NCI-H524 treated with DMSO at 0.1 percent for 48 hours (cell line): ENCODE results near the gene TCF4.

Experiments used
- DNase-seq: peaks from one replicate; lab custom pipeline; 2025; lab: John Stamatoyannopoulos, UW

The TCF4 gene

DNA sequence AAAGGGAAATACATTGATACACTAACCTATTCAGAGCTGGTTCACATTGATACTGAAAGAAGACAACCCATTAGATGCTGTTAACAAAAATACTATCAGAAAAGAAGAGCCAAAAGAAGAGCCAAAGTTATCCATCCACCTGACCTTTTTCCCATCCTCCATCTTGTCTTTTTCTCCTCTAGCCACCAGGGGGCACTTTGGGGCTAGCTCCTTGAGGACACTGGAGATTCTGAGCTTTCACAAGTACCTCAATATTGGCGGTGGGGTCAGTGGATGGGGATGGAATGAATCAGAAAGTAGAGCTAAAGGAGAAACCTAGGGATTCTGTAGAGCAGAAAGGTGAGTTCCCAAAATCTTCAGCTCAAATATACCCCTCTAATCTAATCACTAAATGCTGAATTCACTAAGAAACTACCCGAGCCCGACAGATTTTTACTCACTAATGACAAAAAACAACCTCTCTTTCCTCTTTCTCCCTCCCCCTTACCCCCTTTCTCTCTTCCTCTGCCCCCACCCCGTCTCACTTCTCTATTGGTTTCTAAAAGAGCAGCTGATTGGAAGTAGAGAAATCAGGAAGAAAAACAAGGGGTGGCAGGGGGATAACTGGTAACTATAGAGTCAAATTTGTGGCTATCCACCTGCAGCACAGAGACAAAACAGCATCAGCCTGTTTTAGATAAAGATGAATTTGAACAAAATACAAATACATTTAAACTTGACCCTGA, 203.3 kb downstream of the TCF4 start:
- DNase-seq: no peak

DNA sequence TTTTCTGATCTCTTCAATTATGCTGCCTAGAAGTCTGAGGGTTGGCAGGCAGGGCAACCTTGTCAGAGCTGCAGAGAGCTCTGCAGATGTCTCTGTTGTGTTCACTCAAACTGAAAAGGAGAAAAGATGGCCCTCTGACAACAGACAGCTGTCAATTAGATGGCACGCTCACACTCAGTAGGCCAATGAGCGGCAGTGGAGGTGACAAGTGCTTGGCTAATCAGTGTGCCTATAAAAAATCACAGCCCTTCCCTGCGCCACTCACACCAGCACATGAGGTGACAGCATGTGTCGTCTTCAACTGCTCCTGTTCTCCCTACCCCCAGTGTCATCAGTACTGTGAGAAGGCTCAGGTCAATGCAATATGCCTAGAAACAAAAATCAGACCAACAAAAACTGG, 203.9 kb downstream of the TCF4 start:
- no peak for DNase-seq

DNA sequence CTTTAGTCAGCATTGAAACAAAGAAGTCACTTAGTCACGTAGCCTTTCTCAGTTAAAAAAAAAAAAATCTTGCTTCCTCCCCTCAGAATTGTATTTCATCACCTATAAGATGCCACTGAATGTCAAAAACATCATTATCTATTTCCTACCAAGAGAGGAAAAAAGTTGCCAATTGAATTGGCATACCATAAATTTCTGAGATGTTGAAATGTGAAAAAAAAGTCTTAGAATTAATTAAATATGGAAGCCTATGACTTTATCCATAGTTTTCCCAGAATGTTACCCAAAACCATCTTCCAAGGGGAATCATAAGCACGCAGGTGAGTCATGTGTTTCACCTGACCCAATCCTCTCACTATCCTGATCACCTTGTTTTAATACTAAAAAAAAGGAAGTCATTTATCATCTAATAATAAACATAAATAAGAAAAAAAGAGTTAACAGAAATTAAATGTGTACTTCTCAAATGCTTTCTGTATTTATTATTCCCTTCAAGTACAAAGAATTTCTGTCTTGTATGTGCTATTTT, 205.7 kb downstream of the TCF4 start:
- no peak for DNase-seq

DNA sequence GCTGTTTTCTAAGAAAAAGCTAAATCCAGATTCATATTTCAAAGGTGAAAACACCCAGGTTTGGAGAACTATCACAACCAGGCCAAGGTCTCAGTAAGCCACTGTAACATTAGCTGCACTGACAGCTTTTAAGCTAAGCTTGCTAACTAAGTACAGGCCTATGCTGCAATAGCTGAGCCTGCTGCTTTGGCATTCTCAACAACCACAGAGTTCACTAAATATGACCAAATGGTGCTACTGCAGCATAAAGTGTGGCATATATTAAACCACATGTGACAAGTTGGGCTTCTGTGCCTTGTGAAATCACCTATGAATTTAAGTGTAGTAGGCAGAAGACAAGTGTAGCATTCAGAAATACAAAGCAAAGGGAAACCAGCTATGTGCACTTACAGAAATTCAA, 206.7 kb downstream of the TCF4 start:
- DNase-seq: no peak

DNA sequence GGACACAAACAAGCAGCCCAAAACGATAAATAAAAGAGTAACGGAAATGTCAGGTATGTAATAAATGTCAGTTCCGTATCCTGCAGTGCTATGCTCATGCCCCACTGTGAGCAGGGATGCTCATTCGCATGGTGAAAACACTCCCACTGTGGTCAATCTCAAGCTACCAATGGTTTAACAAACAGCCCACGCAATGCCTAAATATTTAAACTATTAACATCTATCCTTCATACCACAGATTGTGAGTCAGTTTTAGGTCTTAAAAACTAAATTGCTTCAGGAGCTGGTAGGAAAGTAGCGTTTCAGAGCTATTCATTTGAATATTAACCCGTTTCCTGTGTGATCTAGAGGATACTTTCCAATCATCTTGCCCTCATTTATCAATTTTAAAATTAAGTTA, 207.4 kb downstream of the TCF4 start:
- DNase-seq: no peak

DNA sequence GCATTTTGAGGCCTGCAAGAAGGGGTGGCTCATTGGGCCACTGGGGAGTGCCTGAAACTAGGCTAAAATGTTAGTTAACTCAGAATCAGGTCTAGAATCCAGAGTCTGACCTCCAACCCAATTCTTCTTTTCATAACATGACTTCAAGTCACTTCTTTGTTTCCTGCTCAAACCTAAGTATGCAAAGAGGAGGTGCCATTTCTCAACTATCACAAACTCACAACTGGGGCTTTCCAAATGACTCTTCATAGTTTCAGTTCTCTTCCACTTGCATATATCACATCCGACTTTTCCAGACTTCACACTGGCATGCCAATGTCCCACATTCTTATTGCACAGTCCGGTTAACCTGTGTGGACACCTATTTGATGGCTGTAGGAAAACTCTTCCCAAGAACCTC, 211.6 kb downstream of the TCF4 start:
- DNase-seq: no peak

DNA sequence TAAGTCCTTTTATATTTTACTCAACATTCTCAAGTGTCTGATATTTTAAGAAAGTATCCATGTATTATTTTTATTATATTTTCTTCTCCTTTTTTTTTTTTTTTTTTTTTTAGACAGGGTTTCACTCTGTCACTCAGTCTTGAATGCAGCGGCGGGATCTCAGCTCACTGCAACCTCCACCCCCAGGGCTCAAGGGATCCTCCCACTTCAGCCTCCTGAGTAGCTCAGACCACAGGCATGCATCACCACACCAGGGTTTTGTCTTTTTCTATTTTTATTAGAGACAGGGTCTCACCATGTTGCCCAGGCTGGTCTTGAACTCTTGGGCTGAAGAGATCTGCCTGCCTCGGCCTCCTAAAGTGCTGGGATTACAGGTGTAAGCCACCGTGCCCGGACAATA, 212.1 kb downstream of the TCF4 start:
- DNase-seq: no peak

DNA sequence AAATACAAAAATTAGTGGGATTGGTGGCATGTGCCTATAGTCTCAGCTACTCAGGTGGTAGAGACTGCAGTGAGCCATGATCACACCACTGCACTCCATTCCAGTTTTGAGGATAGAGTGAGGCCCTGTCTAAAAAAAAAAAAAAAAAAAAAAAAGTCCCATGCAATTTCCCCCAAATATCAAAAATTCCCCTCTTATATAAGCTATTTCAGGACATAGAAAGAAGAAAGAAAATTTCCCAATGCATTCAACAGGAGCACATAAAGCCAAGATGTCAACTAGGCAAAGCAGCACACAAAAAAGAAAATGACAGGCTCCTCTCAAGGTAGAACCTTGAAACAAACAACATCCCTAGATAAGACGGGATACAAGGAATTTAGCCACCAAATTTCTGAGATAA, 213.3 kb downstream of the TCF4 start:
- no peak for DNase-seq

DNA sequence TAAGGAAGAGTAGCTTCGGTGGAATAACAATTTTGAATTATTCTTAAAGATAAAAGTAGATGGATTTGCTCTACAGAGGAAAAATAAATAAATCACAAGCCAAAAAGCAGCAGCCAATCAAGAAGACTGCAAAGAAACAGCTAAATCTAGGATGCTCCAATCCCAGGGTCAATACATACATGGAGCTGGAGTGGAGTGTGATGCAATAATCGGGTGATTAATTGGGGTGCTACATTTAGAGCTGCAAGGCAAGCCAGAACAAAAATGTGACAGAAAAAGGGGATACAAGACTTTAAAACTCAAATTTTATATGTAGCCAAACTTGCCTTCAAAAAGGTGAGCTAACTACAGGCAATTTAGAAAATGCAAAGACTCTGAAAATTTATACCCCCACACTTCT, 215.8 kb downstream of the TCF4 start:
- no peak for DNase-seq

DNA sequence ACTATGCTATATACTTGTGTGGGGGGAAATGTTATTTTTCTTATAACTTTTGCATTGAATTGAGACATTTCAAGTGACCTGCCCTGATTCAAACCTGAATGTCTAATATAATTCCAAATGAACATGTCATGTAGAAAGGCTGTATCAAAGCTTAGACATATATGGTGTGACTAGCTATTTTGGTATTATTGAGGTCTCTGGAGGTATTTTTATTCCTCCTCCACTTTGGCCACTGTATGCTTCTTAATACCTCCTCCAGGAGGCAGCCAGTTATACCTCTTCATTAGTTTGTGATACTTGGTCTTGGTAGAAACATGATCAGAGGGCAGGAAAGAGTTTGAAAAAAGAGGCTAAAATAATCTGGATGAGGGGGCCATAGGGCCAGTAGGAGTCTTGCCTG, 217.1 kb downstream of the TCF4 start:
- no peak for DNase-seq

DNA sequence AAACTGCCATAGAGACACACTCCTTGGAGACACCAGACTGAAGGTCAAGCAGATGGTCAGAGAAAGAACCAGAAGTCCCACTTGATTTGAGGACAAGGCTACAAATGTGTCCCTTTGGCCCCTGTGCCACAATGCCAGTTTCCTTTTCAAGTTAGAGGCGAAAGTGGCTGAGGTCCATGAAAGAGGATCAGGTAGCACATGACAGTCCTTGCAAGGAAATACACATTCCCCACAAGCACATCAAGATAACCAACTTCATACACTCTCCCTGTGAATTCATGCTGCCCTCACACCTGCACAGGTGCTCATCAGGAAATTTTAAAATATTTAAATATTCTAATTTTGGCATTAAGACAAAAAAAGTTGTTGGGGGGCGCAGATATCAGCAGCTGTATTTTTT, 218.6 kb downstream of the TCF4 start:
- DNase-seq: no peak

DNA sequence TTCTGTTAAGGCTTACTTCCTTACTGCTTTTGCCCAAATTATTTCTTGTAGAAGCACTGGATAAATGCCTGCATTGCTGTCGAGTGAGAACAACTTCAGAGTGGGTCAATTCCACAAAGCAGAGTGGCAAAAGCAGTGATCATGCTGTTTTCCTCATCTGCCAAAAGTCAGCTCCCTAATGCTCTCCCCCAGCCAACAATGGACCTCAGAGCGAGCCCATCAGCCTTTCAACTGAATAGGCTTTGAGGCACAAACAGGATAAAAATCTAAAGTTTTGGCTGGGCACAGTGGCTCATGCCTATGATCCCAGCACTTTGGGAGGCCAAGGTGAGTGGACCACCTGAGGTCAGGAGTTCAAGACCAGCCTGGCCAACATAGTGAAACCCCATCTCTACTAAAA, 222.7 kb downstream of the TCF4 start:
- DNase-seq: no peak

DNA sequence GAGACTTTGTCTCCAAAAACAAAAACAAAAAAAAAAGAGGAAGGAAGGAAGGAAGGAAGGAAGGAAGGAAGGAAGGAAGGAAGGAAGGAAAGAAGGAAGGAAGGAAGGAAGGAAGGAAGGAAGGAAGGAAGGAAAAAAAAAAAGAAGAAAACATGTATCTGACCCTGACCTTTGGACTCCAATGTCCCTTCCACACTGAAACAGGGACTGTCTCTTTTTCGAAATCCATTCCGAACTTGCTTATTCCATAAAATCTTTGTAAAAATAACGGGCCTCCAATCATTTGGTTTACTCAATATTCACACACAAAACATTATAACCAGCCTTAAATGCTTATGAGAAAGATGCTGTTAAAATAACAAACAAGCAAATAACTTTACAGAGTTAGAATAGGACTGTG, 225.7 kb downstream of the TCF4 start:
- no peak for DNase-seq

DNA sequence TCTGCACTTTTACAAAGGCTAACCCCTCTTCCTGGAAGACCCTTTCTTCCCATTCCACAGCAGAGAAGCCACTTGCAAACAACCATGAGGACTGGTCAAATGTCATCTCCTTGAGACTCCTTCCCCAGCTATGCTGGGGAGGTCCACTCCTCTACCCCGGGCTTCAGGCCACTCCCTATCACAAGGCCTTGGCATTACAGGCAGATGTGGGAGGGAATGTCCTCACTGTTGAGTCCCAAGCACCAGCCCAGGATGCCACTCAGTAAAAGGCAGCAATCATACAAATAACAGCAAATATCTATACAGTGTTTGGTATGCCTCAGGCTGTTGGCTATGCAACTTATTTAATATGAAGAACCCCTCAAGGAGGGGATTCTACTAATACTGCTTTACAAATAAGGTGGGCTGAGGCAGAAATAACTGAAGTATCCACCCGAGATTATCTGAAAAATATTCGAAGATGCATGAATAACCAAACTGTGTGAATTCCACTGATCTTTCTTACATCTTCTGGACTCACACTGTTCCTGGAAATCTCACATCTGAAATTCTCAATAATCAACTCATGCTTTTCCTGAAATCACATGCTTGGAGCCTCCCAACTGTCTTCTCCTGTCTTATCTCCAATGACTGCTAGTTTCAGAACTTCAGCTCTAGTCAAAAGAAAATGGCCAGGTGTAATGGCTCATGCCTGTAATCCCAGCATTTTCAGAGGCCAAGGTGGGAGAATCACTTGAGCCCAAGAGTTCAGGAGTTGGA, 226.3 kb downstream of the TCF4 start:
- DNase-seq: no peak

DNA sequence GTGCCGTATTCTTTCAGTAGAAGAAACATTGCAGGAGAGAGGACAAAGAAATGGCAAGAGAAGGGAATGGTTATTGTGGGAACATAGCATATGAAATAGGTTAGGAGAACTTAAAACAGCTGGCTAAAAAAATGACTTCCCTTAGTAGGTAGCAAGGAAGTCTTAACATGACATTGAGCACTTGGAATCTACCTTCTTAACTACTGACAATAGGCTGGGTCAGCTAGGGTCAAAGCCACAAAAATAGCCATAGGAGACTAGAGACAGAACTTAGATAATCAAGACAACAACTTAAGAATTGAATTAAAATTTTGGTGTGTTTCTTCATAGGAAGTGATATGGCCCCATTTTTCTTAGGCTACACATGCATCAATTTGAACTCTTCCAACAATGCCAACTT, 227.9 kb downstream of the TCF4 start:
- no peak for DNase-seq

DNA sequence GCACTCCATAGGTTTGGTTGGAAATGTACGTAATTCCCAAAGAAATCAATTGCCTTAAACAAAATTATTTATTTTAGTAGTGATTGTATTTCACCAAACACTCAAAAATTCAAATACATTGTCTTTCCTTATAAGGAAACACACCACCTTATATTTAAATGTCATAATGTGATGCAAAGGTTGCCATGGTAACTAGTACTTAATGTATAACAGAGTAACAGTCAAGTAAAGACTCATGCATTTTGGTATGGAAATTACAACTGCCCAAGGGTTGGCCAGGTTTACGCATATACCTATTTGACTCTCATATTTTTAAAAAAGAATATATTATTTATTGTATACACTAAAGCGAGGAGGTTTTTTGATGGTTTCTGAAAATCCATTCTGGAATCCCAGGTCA, 231.2 kb downstream of the TCF4 start:
- no peak for DNase-seq

DNA sequence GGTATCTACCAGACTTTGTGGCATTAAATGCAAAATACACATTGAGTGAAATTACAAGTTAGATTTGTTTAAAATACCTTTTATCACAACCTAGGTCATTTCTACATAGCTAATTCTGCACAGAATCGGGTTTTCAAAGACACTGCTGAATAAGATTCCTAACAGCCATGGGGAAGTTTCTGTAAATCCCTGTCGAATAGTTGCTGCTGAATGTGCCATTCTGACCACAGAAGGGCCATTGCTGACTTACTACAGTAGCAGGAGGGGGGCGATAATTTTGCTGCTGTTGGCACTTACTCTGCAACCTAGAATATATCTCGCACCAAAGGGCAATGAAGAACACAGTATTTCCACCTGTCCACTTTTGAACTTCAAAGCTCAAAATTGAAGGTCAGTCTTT, 232.8 kb downstream of the TCF4 start:
- DNase-seq: no peak

DNA sequence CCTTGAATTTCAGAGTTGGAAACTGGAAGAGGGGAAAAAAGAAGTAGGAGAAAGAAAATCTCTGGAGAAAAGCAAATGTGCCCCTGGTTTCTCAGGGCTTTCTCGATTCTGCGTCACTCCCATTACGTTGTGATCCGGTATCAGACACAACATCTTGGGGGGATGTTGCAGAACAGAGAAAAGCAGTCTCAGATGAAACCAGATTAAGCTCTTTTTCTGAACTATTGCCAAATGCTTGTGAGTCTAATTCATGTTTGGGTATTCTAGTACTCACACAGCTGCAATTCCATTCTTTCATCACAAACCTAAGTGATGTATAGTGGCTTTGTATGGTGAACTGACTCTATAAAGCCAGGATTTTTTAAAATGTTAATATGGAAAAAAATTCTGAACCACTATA, 233.2 kb downstream of the TCF4 start:
- no peak for DNase-seq

DNA sequence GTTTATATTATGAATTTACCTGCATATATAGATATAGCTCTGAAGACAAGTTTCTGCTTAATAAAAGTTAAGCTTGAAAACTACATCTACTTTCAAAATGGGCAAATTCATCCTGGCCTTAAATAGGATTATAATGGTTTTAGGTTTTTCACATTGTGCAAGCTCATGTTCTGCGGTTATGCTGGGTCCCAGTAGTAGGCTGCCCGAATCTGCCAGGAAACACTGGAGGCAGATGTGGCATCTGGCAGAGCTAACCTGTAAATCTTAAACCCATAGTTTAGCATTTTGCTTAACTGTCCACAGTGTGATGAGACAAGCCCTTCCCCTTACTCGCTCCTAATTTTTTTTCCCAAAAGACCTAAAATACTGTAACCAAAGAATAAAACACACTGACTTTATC, 234.2 kb downstream of the TCF4 start:
- DNase-seq: no peak

DNA sequence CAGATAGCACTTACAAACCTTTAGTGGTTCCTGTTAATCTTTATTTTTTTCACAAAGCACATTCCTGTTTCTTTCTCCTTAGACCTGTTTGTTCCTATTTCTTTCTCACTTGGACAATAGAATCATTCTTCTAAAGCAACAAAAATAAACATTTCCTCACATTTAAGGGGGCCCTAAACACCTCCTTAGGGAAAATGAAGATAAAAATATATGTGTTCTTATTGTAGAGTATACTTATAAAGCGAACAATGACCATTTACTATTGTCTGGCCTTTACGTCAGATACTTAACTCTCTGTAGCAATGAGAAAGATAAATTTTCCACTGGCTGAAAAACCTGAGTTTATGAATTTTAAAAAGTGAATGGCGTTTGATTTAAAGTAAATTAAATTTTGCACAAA, 234.6 kb downstream of the TCF4 start:
- DNase-seq: no peak

DNA sequence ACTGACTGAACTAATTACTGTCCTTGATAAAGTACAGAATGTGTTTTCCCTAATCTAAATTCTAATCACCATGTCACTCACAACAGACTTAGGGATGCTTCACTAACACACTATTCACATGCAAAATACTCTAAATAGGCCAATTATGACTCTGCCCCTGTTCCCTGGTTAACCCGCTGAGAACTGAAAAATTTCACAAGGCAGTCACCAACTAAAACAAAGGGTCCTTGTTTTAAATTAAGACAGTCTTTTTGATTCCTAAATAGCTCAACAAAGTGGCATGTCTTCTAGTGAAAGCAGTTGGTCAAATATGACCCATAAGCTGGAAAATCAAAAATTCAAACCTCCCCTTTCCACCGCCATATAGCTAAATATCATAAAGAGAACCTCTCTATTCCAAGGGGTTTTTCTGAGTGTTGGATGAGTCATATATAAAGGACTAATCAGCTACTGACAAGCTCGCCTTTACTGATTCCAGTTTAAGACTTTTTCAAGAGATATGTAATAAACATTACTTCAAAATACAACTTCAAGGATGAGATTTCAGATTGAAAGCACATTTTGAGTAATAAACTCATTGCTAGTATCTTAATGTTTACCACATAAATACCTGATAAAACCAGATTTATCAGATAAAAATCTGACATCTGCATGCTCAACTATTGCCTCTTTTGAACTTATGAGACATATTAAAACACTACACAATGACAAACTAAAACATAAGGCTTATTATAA, 235.8 kb downstream of the TCF4 start:
- no peak for DNase-seq

DNA sequence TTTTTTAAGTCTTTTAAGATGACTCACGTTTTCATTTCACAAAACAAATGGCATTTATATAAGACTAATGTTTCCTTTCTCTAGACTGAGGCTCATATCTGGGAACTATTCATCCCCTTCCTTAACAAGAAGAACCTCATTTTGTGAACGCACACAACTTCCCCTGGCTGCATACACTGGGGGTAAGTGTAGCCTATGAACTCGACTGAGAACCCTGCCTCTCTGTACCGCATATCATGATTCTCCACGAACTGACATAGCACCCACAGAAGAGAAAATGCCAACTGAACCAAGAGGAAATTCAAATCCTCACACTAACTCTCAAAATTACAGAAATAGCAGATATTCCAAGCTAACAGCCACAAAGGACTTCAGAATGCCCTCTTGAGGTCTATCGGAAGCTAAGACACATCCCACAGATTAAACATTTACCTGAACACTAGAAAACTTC, 236.7 kb downstream of the TCF4 start:
- no peak for DNase-seq

DNA sequence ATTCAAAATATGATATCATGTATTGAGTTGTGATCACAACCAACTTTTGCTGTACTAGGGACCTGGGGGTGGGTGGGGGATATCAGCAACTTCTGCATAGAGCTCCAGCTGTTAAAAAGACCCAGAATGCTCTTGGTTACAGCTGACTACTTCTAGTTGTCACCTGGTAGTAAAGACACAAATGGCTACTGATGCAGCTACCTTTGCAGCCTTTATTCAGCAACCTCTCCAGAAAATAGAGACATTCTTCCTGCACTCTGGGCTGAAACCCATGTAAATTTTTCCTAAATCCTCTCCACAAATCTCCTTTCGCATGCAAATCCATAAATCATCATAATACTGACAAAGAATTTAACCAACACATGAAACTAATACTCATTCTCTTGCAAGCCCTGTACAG, 238.3 kb downstream of the TCF4 start:
- DNase-seq: no peak
